H9 (cell line): ENCODE measurements around the gene RPS15. TPM values are rescaled to one million over a fixed set of nuclear protein-coding genes. Genes with fewer than 3 reads are reported as not detected.

Experiments
- DNase-seq: peaks from one replicate; pipeline ENCODE4 v3.0.0-alpha.2; 2017
- H2AFZ ChIP-seq: one replicate; pipeline ENCODE4 v1.6.1; 2013; ENCODE audit warnings: mild to moderate bottlenecking, low read length, control low read depth, moderate library complexity
- H2AK5ac ChIP-seq: 2 replicates; pipeline ENCODE4 v1.6.1; 2013; ENCODE audit warnings: low read length, control low read depth, mixed read lengths; ENCODE audit not compliant: insufficient read length
- H2BK120ac ChIP-seq: one replicate; pipeline ENCODE4 v1.6.1; 2013; ENCODE audit warnings: low read depth, mild to moderate bottlenecking, low read length, control low read depth, inconsistent platforms; ENCODE audit not compliant: poor library complexity, severe bottlenecking
- H2BK12ac ChIP-seq: 2 replicates; pipeline ENCODE4 v1.6.1; 2013; ENCODE audit warnings: low read length, control low read depth, mixed read lengths, low read depth; ENCODE audit not compliant: insufficient read length
- H2BK15ac ChIP-seq: 2 replicates; pipeline ENCODE4 v1.6.1; 2013; ENCODE audit warnings: low read depth, low read length, control low read depth
- H2BK20ac ChIP-seq: one replicate; pipeline ENCODE4 v1.6.1; 2013; ENCODE audit warnings: low read depth, mild to moderate bottlenecking, low read length, control low read depth, inconsistent platforms; ENCODE audit not compliant: poor library complexity, severe bottlenecking
- H2BK5ac ChIP-seq: 2 replicates; pipeline ENCODE4 v1.6.1; 2013; ENCODE audit warnings: low read length, control low read depth, mixed read lengths; ENCODE audit not compliant: insufficient read length
- H3K14ac ChIP-seq: 2 replicates; pipeline ENCODE4 v1.6.1; 2013; ENCODE audit warnings: low read length, control low read depth; ENCODE audit not compliant: insufficient read depth
- H3K18ac ChIP-seq: 2 replicates; pipeline ENCODE4 v1.6.1; 2013; ENCODE audit warnings: low read depth, mild to moderate bottlenecking, mixed read lengths, low read length, control low read depth; ENCODE audit not compliant: insufficient read length
- H3K23ac ChIP-seq: 2 replicates; pipeline ENCODE4 v1.6.1; 2013; ENCODE audit warnings: low read length, control low read depth, mixed read lengths, low read depth; ENCODE audit not compliant: insufficient read length
- H3K23me2 ChIP-seq: 2 replicates; pipeline ENCODE4 v1.6.1; 2013; ENCODE audit warnings: low read depth, mild to moderate bottlenecking, mixed read lengths, low read length, control low read depth; ENCODE audit not compliant: insufficient read length, poor library complexity, severe bottlenecking
- H3K27ac ChIP-seq: 2 replicates; pipeline ENCODE4 v1.5.1; 2013; ENCODE audit warnings: low read length, control low read depth, mixed read lengths, low read depth; ENCODE audit not compliant: insufficient read length
- H3K27me3 ChIP-seq: 2 replicates; pipeline ENCODE4 v1.6.1; 2013; ENCODE audit warnings: low read length, control low read depth, inconsistent platforms; ENCODE audit not compliant: insufficient read depth
- H3K4ac ChIP-seq: 2 replicates; pipeline ENCODE4 v1.6.1; 2013; ENCODE audit warnings: low read depth, mild to moderate bottlenecking, control low read depth, inconsistent platforms, low read length, moderate library complexity
- H3K4me1 ChIP-seq: 2 replicates; pipeline ENCODE4 v1.6.1; 2013; ENCODE audit warnings: low read length, control low read depth, inconsistent platforms; ENCODE audit not compliant: insufficient read depth
- H3K4me2 ChIP-seq: 2 replicates; pipeline ENCODE4 v1.6.1; 2013; ENCODE audit warnings: low read length, control low read depth, mixed read lengths; ENCODE audit not compliant: insufficient read length, insufficient read depth
- H3K56ac ChIP-seq: 2 replicates; pipeline ENCODE4 v1.6.1; 2013; ENCODE audit warnings: low read depth, mild to moderate bottlenecking, mixed read lengths, low read length, control low read depth; ENCODE audit not compliant: insufficient read length
- H3K79me1 ChIP-seq: 2 replicates; pipeline ENCODE4 v1.6.1; 2013; ENCODE audit warnings: low read depth, mild to moderate bottlenecking, moderate library complexity, low read length, control low read depth, inconsistent platforms; ENCODE audit not compliant: insufficient read depth, poor library complexity, severe bottlenecking
- H3K79me2 ChIP-seq: 2 replicates; pipeline ENCODE4 v1.6.1; 2013; ENCODE audit warnings: low read length, control low read depth, inconsistent platforms; ENCODE audit not compliant: insufficient read depth
- H3K9ac ChIP-seq: 2 replicates; pipeline ENCODE4 v1.6.1; 2013; ENCODE audit warnings: low read length, control low read depth, mixed read lengths; ENCODE audit not compliant: insufficient read length; ENCODE audit errors: extremely low read depth
- H3K9me3 ChIP-seq: one replicate; pipeline ENCODE4 v1.6.1; 2013; ENCODE audit warnings: low read depth, low read length, inconsistent platforms; ENCODE audit not compliant: control insufficient read depth
- H3T11ph ChIP-seq: one replicate; pipeline ENCODE4 v1.6.1; 2013; ENCODE audit warnings: mild to moderate bottlenecking, low read length, control low read depth, inconsistent platforms
- H4K20me1 ChIP-seq: one replicate; pipeline ENCODE4 v1.6.1; 2013; ENCODE audit not compliant: control insufficient read depth, insufficient read length, insufficient read depth
- H4K5ac ChIP-seq: 2 replicates; pipeline ENCODE4 v1.6.1; 2013; ENCODE audit warnings: low read depth, mild to moderate bottlenecking, mixed read lengths, low read length, control low read depth; ENCODE audit not compliant: insufficient read length
- H4K8ac ChIP-seq: replicated peaks from 2 replicates; pipeline ENCODE4 v1.6.1; 2013; ENCODE audit warnings: low read length, control low read depth, mixed read lengths, low read depth; ENCODE audit not compliant: insufficient read length
- H4K91ac ChIP-seq: 2 replicates; pipeline ENCODE4 v1.6.1; 2013; ENCODE audit warnings: low read depth, mild to moderate bottlenecking, moderate library complexity, mixed read lengths, low read length, control low read depth; ENCODE audit not compliant: insufficient read length
- H3K27ac Mint-ChIP-seq, 3 experiments: 2 replicates in 2 of 3; 3 replicates in 1 of 3; pipeline ENCODE4 v1.8.0; 2020 to 2021; ENCODE audit warnings: mixed read lengths in 3 of 3, mild to moderate bottlenecking in 1 of 3, moderate library complexity in 1 of 3
- H3K27me3 Mint-ChIP-seq: 2 replicates; pipeline ENCODE4 v1.8.0; 2021; ENCODE audit warnings: low read depth, mild to moderate bottlenecking, moderate library complexity, mixed read lengths
- H3K36me3 Mint-ChIP-seq, 3 experiments: 2 replicates in 2 of 3; 3 replicates in 1 of 3; pipeline ENCODE4 v1.8.0; 2020 to 2021; ENCODE audit warnings: low read depth in 3 of 3, mixed read lengths in 3 of 3; ENCODE audit not compliant: insufficient read depth in 1 of 3
- H3K4me1 Mint-ChIP-seq, 2 experiments: 2 replicates each; pipeline ENCODE4 v1.8.0; 2020; ENCODE audit warnings: mixed read lengths in 2 of 2
- H3K4me3 Mint-ChIP-seq, 2 experiments: 2 replicates in 1 of 2; 3 replicates in 1 of 2; pipeline ENCODE4 v1.8.0; 2020 to 2021; ENCODE audit warnings: mild to moderate bottlenecking in 2 of 2, mixed read lengths in 2 of 2, moderate library complexity in 1 of 2
- H3K9me3 Mint-ChIP-seq, 2 experiments: 2 replicates in 1 of 2; 3 replicates in 1 of 2; pipeline ENCODE4 v1.8.0; 2020; ENCODE audit warnings: mild to moderate bottlenecking in 2 of 2, mixed read lengths in 2 of 2, moderate library complexity in 1 of 2
- WGBS: extraction: QIAGEN DNeasy Blood & Tissue Kit; methylation state at CpG from one replicate; pipeline ENCODE4 v1.1.7; 2013; ENCODE audit warnings: missing lambda C conversion rate, low lambda C conversion rate, mixed read lengths; ENCODE audit not compliant: insufficient read length; ENCODE audit errors: extremely low coverage; 5-methylcytosine and 5-hydroxymethylcytosine counted together
- total RNA-seq: library from RNA; stranded (reverse); gene quantifications from 2 replicates; pipeline ENCODE4 v1.2.1, GENCODE V29; 2021
- TF ChIP-seq, protein P1 (sequence below): fragments of 200-600 bp; sonication (generic); conservative IDR thresholded peaks from 3 replicates; pipeline ENCODE4 v1.8.0; 2021; ENCODE audit warnings: antibody characterized with exemption, mild to moderate bottlenecking

RPS15 gene
- total RNA-seq, 1 experiment from 2014 or later = 1,628 TPM

DNA sequence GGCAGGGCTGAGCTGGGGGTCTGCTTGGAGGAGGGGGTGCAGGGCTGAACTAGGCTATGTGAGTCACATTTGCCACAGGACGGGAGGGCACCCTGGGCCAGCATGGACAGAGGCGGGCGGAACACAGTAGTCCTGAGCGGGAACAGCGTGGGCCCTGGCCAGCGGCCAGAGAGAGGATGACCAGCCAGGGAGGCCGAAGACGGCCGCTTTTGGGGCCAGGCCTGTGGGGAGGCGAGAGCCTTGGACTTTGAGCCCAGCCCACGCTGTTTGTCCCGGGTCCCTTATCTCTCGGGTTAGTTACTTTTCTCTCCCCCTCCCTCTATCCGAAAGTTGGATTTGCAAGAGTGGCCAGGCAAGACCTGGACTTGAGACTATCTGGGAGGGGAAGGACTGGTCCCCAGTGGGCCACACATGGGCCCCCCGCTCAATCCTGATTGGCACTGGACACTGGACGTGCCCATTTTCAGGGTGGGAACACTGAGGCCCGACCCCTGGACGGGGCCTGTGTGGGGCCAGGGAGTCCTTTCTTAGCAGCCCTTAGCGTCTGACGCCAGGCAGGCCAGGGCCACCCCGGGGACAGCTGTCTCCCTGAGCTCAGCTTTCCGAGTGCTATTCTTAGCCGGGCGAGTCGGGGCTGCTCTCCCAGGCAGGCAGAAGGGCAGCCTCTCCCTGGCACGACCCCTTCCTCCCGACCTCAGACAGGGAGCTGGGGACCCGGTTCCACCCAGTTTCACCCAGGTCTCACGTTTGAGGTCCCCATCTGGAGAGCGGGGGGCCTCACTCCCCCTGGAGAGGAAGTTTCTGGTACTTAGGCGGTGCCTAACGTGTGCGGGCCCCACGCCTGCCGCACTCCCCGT is 37.7 kb upstream of the RPS15 start:
- no peak overlapping the region for H2BK120ac ChIP-seq
- peaks cover 2 to 15% of the 10 kb centered on the region in 2 experiments for H3K4me1 Mint-ChIP-seq
- H3K27me3 Mint-ChIP-seq = peaks cover 11% of the 10 kb centered on the region
- no peak overlapping the region for H2AK5ac ChIP-seq
- WGBS = no CpG with 5 or more reads among the region's 36 CpGs
- no peak overlapping the region for H3K56ac ChIP-seq
- H2BK15ac ChIP-seq = no peak overlapping the region
- no peak overlapping the region for H3K4ac ChIP-seq
- H2BK12ac ChIP-seq = no peak overlapping the region
- no peak overlapping the region for H4K8ac ChIP-seq
- no peak overlapping the region for H3K23ac ChIP-seq
- no peak overlapping the region for H3K27ac Mint-ChIP-seq
- H2BK20ac ChIP-seq = no peak overlapping the region
- H3K9me3 ChIP-seq = no peaks in the 10 kb centered on the region
- no peaks in the 10 kb centered on the region for H3K23me2 ChIP-seq
- no peaks in the 10 kb centered on the region for H3K79me1 ChIP-seq
- no peaks in the 10 kb centered on the region for H3K79me2 ChIP-seq
- peak overlapping the region; percentile 38 for H3K4me2 ChIP-seq
- no peak overlapping the region for H3K14ac ChIP-seq
- peaks cover 0 to 8% (median 6%) of the 10 kb centered on the region in 3 experiments; a peak in 3 of 7 replicates for H3K36me3 Mint-ChIP-seq
- no peak overlapping the region for H3K9ac ChIP-seq
- TF ChIP-seq, protein P1, sequence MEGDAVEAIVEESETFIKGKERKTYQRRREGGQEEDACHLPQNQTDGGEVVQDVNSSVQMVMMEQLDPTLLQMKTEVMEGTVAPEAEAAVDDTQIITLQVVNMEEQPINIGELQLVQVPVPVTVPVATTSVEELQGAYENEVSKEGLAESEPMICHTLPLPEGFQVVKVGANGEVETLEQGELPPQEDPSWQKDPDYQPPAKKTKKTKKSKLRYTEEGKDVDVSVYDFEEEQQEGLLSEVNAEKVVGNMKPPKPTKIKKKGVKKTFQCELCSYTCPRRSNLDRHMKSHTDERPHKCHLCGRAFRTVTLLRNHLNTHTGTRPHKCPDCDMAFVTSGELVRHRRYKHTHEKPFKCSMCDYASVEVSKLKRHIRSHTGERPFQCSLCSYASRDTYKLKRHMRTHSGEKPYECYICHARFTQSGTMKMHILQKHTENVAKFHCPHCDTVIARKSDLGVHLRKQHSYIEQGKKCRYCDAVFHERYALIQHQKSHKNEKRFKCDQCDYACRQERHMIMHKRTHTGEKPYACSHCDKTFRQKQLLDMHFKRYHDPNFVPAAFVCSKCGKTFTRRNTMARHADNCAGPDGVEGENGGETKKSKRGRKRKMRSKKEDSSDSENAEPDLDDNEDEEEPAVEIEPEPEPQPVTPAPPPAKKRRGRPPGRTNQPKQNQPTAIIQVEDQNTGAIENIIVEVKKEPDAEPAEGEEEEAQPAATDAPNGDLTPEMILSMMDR = no peak
- H3K27ac ChIP-seq = no peak overlapping the region
- no peaks in the 10 kb centered on the region for H3K27me3 ChIP-seq
- H3K4me3 Mint-ChIP-seq = peak overlapping the region; percentile 64 to 77
- no peak overlapping the region for H2AFZ ChIP-seq
- no peak overlapping the region for H3K18ac ChIP-seq
- no peak overlapping the region for H2BK5ac ChIP-seq
- no peaks in the 10 kb centered on the region for H3K9me3 Mint-ChIP-seq
- no peaks in the 10 kb centered on the region for H3K4me1 ChIP-seq
- H3T11ph ChIP-seq = no peak overlapping the region
- no peak overlapping the region for H4K5ac ChIP-seq
- H4K20me1 ChIP-seq = no peaks in the 10 kb centered on the region
- H4K91ac ChIP-seq = no peak overlapping the region
- DNase-seq = no peak
